Glutamatergic neuron (in vitro differentiated cells): ENCODE results near the gene CLRN3. TPM values are rescaled to one million over a fixed set of nuclear protein-coding genes. Genes with fewer than 3 reads are reported as not detected.

Experiments
- DNase-seq: peaks from one replicate; pipeline ENCODE4 v3.0.0; 2022
- H3K27ac Mint-ChIP-seq: one replicate; pipeline ENCODE4 v1.8.0; 2020; ENCODE audit warnings: mild to moderate bottlenecking, mixed read lengths, inconsistent platforms; ENCODE audit not compliant: unreplicated experiment
- H3K27me3 Mint-ChIP-seq: one replicate; pipeline ENCODE4 v1.8.0; 2020; ENCODE audit warnings: mild to moderate bottlenecking, moderate library complexity, mixed read lengths, inconsistent platforms; ENCODE audit not compliant: unreplicated experiment
- H3K36me3 Mint-ChIP-seq: one replicate; pipeline ENCODE4 v1.8.0; 2020; ENCODE audit warnings: mild to moderate bottlenecking, mixed read lengths, inconsistent platforms; ENCODE audit not compliant: unreplicated experiment
- H3K4me1 Mint-ChIP-seq: one replicate; pipeline ENCODE4 v1.8.0; 2020; ENCODE audit warnings: mild to moderate bottlenecking, low read depth, mixed read lengths, inconsistent platforms; ENCODE audit not compliant: unreplicated experiment
- H3K4me3 Mint-ChIP-seq: one replicate; pipeline ENCODE4 v1.8.0; 2020; ENCODE audit warnings: mild to moderate bottlenecking, mixed read lengths, inconsistent platforms; ENCODE audit not compliant: unreplicated experiment
- H3K9me3 Mint-ChIP-seq: one replicate; pipeline ENCODE4 v1.8.0; 2020; ENCODE audit warnings: mild to moderate bottlenecking, moderate library complexity, mixed read lengths, inconsistent platforms; ENCODE audit not compliant: unreplicated experiment
- CTCF ChIP-seq: fragments of 200-600 bp; sonication (generic); IDR thresholded peaks from one replicate; pipeline ENCODE4 v1.5.0; 2021; ENCODE audit not compliant: partially characterized antibody, unreplicated experiment
- total RNA-seq: library from RNA; stranded (reverse); fragmentation: NEBNext Ultra II Directional; extraction: Animal tissue kit (Norgen Biotek cat#: 25700); gene quantifications from one replicate; pipeline ENCODE4 v1.2.1, GENCODE V29; 2021; ENCODE audit not compliant: unreplicated experiment

CLRN3 gene
- total RNA-seq, 1 donor from 2014 or later, result not detected

GRCh38 chr10:127926455-127926854 is 33.7 kb upstream of the CLRN3 start:
- TF ChIP-seq CTCF, result no peak
- Mint-ChIP-seq H3K9me3 (peaks cover 3% of the 10 kb centered on the region), H3K4me1 (no peaks in the 10 kb centered on the region), H3K27me3 (peaks cover 1% of the 10 kb centered on the region), H3K4me3 (no peak overlapping the region), H3K36me3 (no peaks in the 10 kb centered on the region), H3K27ac (no peak overlapping the region)
- no peak for DNase-seq

GRCh38 chr10:127925471-127926207 is 32.9 kb upstream of the CLRN3 start:
- TF ChIP-seq CTCF, result no peak
- peaks cover 3% of the 10 kb centered on the region for H3K9me3 Mint-ChIP-seq
- H3K27ac Mint-ChIP-seq, result no peak overlapping the region
- H3K4me3 Mint-ChIP-seq, result no peak overlapping the region
- no peak for DNase-seq
- peaks cover 1% of the 10 kb centered on the region for H3K27me3 Mint-ChIP-seq
- H3K4me1 Mint-ChIP-seq, result no peaks in the 10 kb centered on the region
- H3K36me3 Mint-ChIP-seq, result no peaks in the 10 kb centered on the region

- H3K4me1 Mint-ChIP-seq, result no peaks in the 10 kb centered on the region
- no peak for TF ChIP-seq CTCF
- DNase-seq, result no peak
- H3K27me3 Mint-ChIP-seq, result peaks cover 1% of the 10 kb centered on the region
- H3K4me3 Mint-ChIP-seq, result no peak overlapping the region
- no peak overlapping the region for H3K27ac Mint-ChIP-seq
- no peaks in the 10 kb centered on the region for H3K36me3 Mint-ChIP-seq
- H3K9me3 Mint-ChIP-seq, result peaks cover 3% of the 10 kb centered on the region
Observed at GRCh38 chr10:127923646-127924045, 30.9 kb upstream of the CLRN3 start.

GRCh38 chr10:127922675-127923366 is 30.1 kb upstream of the CLRN3 start:
- Mint-ChIP-seq H3K4me1 (no peaks in the 10 kb centered on the region), H3K9me3 (peaks cover 3% of the 10 kb centered on the region), H3K27me3 (peaks cover 1% of the 10 kb centered on the region), H3K4me3 (no peak overlapping the region), H3K36me3 (no peaks in the 10 kb centered on the region), H3K27ac (no peak overlapping the region)
- TF ChIP-seq CTCF, result no peak
- DNase-seq, result no peak

GRCh38 chr10:127922206-127922605 is 29.5 kb upstream of the CLRN3 start:
- no peak overlapping the region for H3K27ac Mint-ChIP-seq
- H3K36me3 Mint-ChIP-seq, result no peaks in the 10 kb centered on the region
- H3K27me3 Mint-ChIP-seq, result peaks cover 1% of the 10 kb centered on the region
- no peak for TF ChIP-seq CTCF
- DNase-seq, result no peak
- no peaks in the 10 kb centered on the region for H3K4me1 Mint-ChIP-seq
- H3K9me3 Mint-ChIP-seq, result peaks cover 3% of the 10 kb centered on the region
- H3K4me3 Mint-ChIP-seq, result no peak overlapping the region
